WTC11 (cell line): ENCODE results near the gene RFX8. TPM values are rescaled to one million over a fixed set of nuclear protein-coding genes. Genes with fewer than 3 reads are reported as not detected.

Source experiments
- ATAC-seq: fragments of 200-7000 bp; cut with Tn5 transposase; 2 replicates; pipeline ENCODE4 v1.10.0; 2021; ENCODE audit warnings: mild to moderate bottlenecking, moderate library complexity
- CTCF ChIA-PET: fragments of 300-600 bp; sonication (Branson Sonifier 250); formaldehyde crosslinking; loops from one replicate; lab custom pipeline; 2021; ENCODE audit warnings: antibody characterized with exemption; lab: Charles Lee
- POLR2A ChIA-PET: fragments of 350-600 bp; sonication (Branson Sonifier 250); formaldehyde crosslinking; loops from one replicate; lab custom pipeline; 2021; ENCODE audit warnings: antibody characterized with exemption; lab: Charles Lee
- DNase-seq: peaks from one replicate; pipeline ENCODE4 v3.0.0; 2021; ENCODE audit warnings: low spot score
- H3K27ac Mint-ChIP-seq: 2 replicates; pipeline ENCODE4 v1.8.0; 2021; ENCODE audit warnings: mixed read lengths
- H3K27me3 Mint-ChIP-seq: 2 replicates; pipeline ENCODE4 v1.8.0; 2021; ENCODE audit warnings: low read depth, mild to moderate bottlenecking, moderate library complexity, mixed read lengths
- H3K36me3 Mint-ChIP-seq: 2 replicates; pipeline ENCODE4 v1.8.0; 2021; ENCODE audit warnings: mixed read lengths
- H3K4me1 Mint-ChIP-seq: 2 replicates; pipeline ENCODE4 v1.8.0; 2022; ENCODE audit warnings: mixed read lengths
- H3K4me3 Mint-ChIP-seq: 2 replicates; pipeline ENCODE4 v1.8.0; 2021; ENCODE audit warnings: mild to moderate bottlenecking, moderate library complexity, mixed read lengths
- H3K9me3 Mint-ChIP-seq: 2 replicates; pipeline ENCODE4 v1.8.0; 2021; ENCODE audit warnings: mixed read lengths
- CBFB ChIP-seq: sonication (generic); formaldehyde crosslinking; IDR thresholded peaks from 2 replicates; pipeline ENCODE4 v1.8.1; 2022; ENCODE audit warnings: mild to moderate bottlenecking, low read depth, missing genetic modification reagents
- CDX4 ChIP-seq: fragments of 250-450 bp; sonication (Bioruptor Pico); IDR thresholded peaks from 2 replicates; pipeline ENCODE4 v1.9.0; 2021; ENCODE audit warnings: moderate library complexity, mild to moderate bottlenecking, inconsistent platforms, borderline replicate concordance
- E2F5 ChIP-seq: sonication (generic); formaldehyde crosslinking; IDR thresholded peaks from 2 replicates; pipeline ENCODE4 v1.8.1; 2022; ENCODE audit warnings: mild to moderate bottlenecking, moderate library complexity, missing genetic modification reagents
- EMX1 ChIP-seq: fragments of 250-450 bp; sonication (Bioruptor Pico); IDR thresholded peaks from 2 replicates; pipeline ENCODE4 v1.8.0; 2021; ENCODE audit warnings: mild to moderate bottlenecking
- ESRRA ChIP-seq: sonication (generic); formaldehyde crosslinking; IDR thresholded peaks from 2 replicates; pipeline ENCODE4 v1.8.1; 2022; ENCODE audit warnings: mild to moderate bottlenecking, missing genetic modification reagents, borderline replicate concordance
- FOXJ3 ChIP-seq: sonication (generic); formaldehyde crosslinking; IDR thresholded peaks from 2 replicates; pipeline ENCODE4 v1.9.0; 2021; ENCODE audit warnings: missing genetic modification reagents, mild to moderate bottlenecking, borderline replicate concordance
- FOXK1 ChIP-seq: sonication (generic); formaldehyde crosslinking; IDR thresholded peaks from 2 replicates; pipeline ENCODE4 v1.8.0; 2022; ENCODE audit warnings: mild to moderate bottlenecking, moderate library complexity, missing genetic modification reagents
- FOXP1 ChIP-seq: sonication (generic); formaldehyde crosslinking; IDR thresholded peaks from 2 replicates; pipeline ENCODE4 v1.8.0; 2022; ENCODE audit warnings: missing genetic modification reagents, mild to moderate bottlenecking, moderate library complexity, borderline replicate concordance
- FOXP4 ChIP-seq: sonication (generic); formaldehyde crosslinking; IDR thresholded peaks from 2 replicates; pipeline ENCODE4 v1.8.0; 2022; ENCODE audit warnings: mild to moderate bottlenecking, missing genetic modification reagents
- IRF1 ChIP-seq: sonication (generic); formaldehyde crosslinking; IDR thresholded peaks from 2 replicates; pipeline ENCODE4 v1.8.0; 2023; ENCODE audit warnings: missing genetic modification reagents
- NFATC4 ChIP-seq: fragments of 250-450 bp; sonication (Bioruptor Pico); IDR thresholded peaks from 2 replicates; pipeline ENCODE4 v1.9.0; 2021; ENCODE audit warnings: mild to moderate bottlenecking
- NR3C1 ChIP-seq: sonication (generic); formaldehyde crosslinking; conservative IDR thresholded peaks from 2 replicates; pipeline ENCODE4 v1.8.1; 2023; ENCODE audit warnings: low read depth, mild to moderate bottlenecking, missing genetic modification reagents
- OVOL2 ChIP-seq: fragments of 250-450 bp; sonication (Bioruptor Pico); IDR thresholded peaks from 2 replicates; pipeline ENCODE4 v1.9.0; 2021; ENCODE audit warnings: mild to moderate bottlenecking, borderline replicate concordance
- PRRX2 ChIP-seq: fragments of 250-450 bp; sonication (Bioruptor Pico); IDR thresholded peaks from 2 replicates; pipeline ENCODE4 v1.8.0; 2021; ENCODE audit warnings: mild to moderate bottlenecking
- RELA ChIP-seq: sonication (generic); formaldehyde crosslinking; IDR thresholded peaks from 2 replicates; pipeline ENCODE4 v1.8.1; 2022; ENCODE audit warnings: missing genetic modification reagents, mild to moderate bottlenecking, borderline replicate concordance
- SOX15 ChIP-seq: fragments of 250-450 bp; sonication (Bioruptor Pico); IDR thresholded peaks from 2 replicates; pipeline ENCODE4 v1.9.0; 2021; ENCODE audit warnings: mild to moderate bottlenecking
- TEAD1 ChIP-seq: sonication (generic); formaldehyde crosslinking; IDR thresholded peaks from 2 replicates; pipeline ENCODE4 v1.8.0; 2022; ENCODE audit warnings: mild to moderate bottlenecking, missing genetic modification reagents
- ZNF219 ChIP-seq: sonication (generic); formaldehyde crosslinking; IDR thresholded peaks from 2 replicates; pipeline ENCODE4 v1.8.0; 2023; ENCODE audit warnings: missing genetic modification reagents, mild to moderate bottlenecking, borderline replicate concordance
- ZNF396 ChIP-seq: fragments of 250-450 bp; sonication (Bioruptor Pico); IDR thresholded peaks from 2 replicates; pipeline ENCODE4 v1.8.0; 2021; ENCODE audit warnings: mild to moderate bottlenecking, moderate library complexity, borderline replicate concordance
- ZNF425 ChIP-seq: fragments of 250-450 bp; sonication (Bioruptor Pico); conservative IDR thresholded peaks from 2 replicates; pipeline ENCODE4 v1.9.0; 2021; ENCODE audit warnings: mild to moderate bottlenecking
- total RNA-seq: library from RNA; stranded (reverse); gene quantifications from 3 replicates; pipeline ENCODE4 v1.2.3, GENCODE V29; 2021
- TF ChIP-seq, protein P1 (sequence below): sonication (generic); formaldehyde crosslinking; IDR thresholded peaks from 2 replicates; pipeline ENCODE4 v1.8.0; 2023; ENCODE audit warnings: mild to moderate bottlenecking, missing genetic modification reagents
- TF ChIP-seq, protein P2 (sequence below): sonication (generic); formaldehyde crosslinking; IDR thresholded peaks from 2 replicates; pipeline ENCODE4 v1.8.1; 2022; ENCODE audit warnings: missing genetic modification reagents, borderline replicate concordance

Gene RFX8
- total RNA-seq, 1 experiment from 2014 or later = 0.28 TPM

DNA sequence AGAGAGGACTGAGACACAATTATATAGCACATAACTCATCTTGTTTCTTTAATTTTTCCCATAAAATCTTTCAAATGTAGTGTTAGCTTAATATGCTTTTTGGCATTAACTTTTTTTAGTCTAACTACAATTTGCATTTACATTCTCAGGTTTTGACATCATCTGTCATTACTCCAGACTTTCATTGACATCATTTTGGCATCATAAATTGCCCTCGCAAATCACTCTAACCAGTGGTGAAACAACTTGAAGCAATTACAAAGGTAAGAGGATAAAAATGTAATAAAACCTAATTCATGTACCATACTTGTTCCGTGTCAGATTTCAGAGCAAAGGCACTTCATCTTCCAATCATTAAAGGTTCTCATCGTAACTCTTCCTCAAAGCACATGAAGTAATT, 41.4 kb downstream of the RFX8 start:
- TF ChIP-seq, protein P1, sequence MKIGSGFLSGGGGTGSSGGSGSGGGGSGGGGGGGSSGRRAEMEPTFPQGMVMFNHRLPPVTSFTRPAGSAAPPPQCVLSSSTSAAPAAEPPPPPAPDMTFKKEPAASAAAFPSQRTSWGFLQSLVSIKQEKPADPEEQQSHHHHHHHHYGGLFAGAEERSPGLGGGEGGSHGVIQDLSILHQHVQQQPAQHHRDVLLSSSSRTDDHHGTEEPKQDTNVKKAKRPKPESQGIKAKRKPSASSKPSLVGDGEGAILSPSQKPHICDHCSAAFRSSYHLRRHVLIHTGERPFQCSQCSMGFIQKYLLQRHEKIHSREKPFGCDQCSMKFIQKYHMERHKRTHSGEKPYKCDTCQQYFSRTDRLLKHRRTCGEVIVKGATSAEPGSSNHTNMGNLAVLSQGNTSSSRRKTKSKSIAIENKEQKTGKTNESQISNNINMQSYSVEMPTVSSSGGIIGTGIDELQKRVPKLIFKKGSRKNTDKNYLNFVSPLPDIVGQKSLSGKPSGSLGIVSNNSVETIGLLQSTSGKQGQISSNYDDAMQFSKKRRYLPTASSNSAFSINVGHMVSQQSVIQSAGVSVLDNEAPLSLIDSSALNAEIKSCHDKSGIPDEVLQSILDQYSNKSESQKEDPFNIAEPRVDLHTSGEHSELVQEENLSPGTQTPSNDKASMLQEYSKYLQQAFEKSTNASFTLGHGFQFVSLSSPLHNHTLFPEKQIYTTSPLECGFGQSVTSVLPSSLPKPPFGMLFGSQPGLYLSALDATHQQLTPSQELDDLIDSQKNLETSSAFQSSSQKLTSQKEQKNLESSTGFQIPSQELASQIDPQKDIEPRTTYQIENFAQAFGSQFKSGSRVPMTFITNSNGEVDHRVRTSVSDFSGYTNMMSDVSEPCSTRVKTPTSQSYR (CRISPR knock-in tag) = no peak
- TF ChIP-seq ESRRA (CRISPR knock-in tag) = no peak
- no peak for TF ChIP-seq SOX15 (CRISPR knock-in tag)
- TF ChIP-seq FOXP1 (CRISPR knock-in tag) = no peak
- TF ChIP-seq NFATC4 (CRISPR knock-in tag) = no peak
- TF ChIP-seq ZNF219 (CRISPR knock-in tag) = no peak
- no peak for TF ChIP-seq ZNF425
- TF ChIP-seq FOXK1 (CRISPR knock-in tag) = no peak
- TF ChIP-seq, protein P2, sequence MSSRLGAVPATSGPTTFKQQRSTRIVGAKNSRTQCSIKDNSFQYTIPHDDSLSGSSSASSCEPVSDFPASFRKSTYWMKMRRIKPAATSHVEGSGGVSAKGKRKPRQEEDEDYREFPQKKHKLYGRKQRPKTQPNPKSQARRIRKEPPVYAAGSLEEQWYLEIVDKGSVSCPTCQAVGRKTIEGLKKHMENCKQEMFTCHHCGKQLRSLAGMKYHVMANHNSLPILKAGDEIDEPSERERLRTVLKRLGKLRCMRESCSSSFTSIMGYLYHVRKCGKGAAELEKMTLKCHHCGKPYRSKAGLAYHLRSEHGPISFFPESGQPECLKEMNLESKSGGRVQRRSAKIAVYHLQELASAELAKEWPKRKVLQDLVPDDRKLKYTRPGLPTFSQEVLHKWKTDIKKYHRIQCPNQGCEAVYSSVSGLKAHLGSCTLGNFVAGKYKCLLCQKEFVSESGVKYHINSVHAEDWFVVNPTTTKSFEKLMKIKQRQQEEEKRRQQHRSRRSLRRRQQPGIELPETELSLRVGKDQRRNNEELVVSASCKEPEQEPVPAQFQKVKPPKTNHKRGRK (CRISPR knock-in tag) = no peak
- no peak for TF ChIP-seq E2F5 (CRISPR knock-in tag)
- no peak for TF ChIP-seq CBFB
- no peak for TF ChIP-seq IRF1 (CRISPR knock-in tag)
- ChIA-PET POLR2A (interaction anchor here (0.6 kb wide), 1 partner anchor 445 kb away, joined by 3 read pairs; no protein-coding TSS in a partner anchor), CTCF (interaction anchor here (0.9 to 1.8 kb wide), 2 partner anchors 14 to 216 kb away, joined by 4 to 7 read pairs; no protein-coding TSS in a partner anchor)
- H3K27ac Mint-ChIP-seq = no peak overlapping the region
- ATAC-seq = no peak
- no peaks in the 10 kb centered on the region for H3K36me3 Mint-ChIP-seq
- no peak for DNase-seq
- H3K27me3 Mint-ChIP-seq = peaks cover 3% of the 10 kb centered on the region; the same call in 1 of the 2 replicates
- H3K4me3 Mint-ChIP-seq = no peak overlapping the region
- peaks cover 16% of the 10 kb centered on the region for H3K4me1 Mint-ChIP-seq
- H3K9me3 Mint-ChIP-seq = no peaks in the 10 kb centered on the region

- no peak for DNase-seq
- Mint-ChIP-seq H3K9me3 (no peaks in the 10 kb centered on the region), H3K4me1 (peaks cover 16% of the 10 kb centered on the region), H3K27ac (no peak overlapping the region), H3K4me3 (no peak overlapping the region), H3K27me3 (peaks cover 3% of the 10 kb centered on the region; the same call in 1 of the 2 replicates), H3K36me3 (no peaks in the 10 kb centered on the region)
- CTCF ChIA-PET = interaction anchor here (0.9 to 1.3 kb wide), 4 partner anchors 13 to 293 kb away, joined by 3 to 4 read pairs (median 4); no protein-coding TSS in a partner anchor
- ATAC-seq = peak; percentile 32; the same call in 1 of the 2 replicates
- POLR2A ChIA-PET = interaction anchor here (0.6 kb wide), 1 partner anchor 446 kb away, joined by 3 read pairs; no protein-coding TSS in a partner anchor
- TF ChIP-seq ZNF396 = no peak
- TF ChIP-seq NR3C1 (CRISPR knock-in tag) = no peak
- TF ChIP-seq SOX15 (CRISPR knock-in tag) = no peak
- no peak for TF ChIP-seq TEAD1
- TF ChIP-seq OVOL2 (CRISPR knock-in tag) = no peak
- no peak for TF ChIP-seq RELA (CRISPR knock-in tag)
- TF ChIP-seq FOXJ3 (CRISPR knock-in tag) = no peak
- no peak for TF ChIP-seq EMX1
- TF ChIP-seq PRRX2 (CRISPR knock-in tag) = no peak
- no peak for TF ChIP-seq CDX4 (CRISPR knock-in tag)
- TF ChIP-seq FOXP4 (CRISPR knock-in tag) = no peak
These were observed 42.3 kb downstream of the RFX8 start for GRCh38 chr2:101432411-101433181.
